ENCODE data around the gene RAB11A. TPM values are rescaled to one million over a fixed set of nuclear protein-coding genes. Genes with fewer than 3 reads are reported as not detected.

The RAB11A gene
- polyA plus RNA-seq, 2 of the 4 experiments (the other 2 are of a cell fraction), result 316 to 551 TPM

- no peak overlapping the region for H3K4me2 ChIP-seq
- ATAC-seq (no peak), DNase-seq (ENCODE audit: low read depth in 1 of 2, low spot score in 1 of 2) (no peak), FAIRE-seq (no peak)
- 21% methylated on average over 4 of the region's 4 CpGs for WGBS (ENCODE audit: missing lambda C conversion rate)
- POLR2A ChIA-PET, result no interaction called here
- no peak overlapping the region for H3K27ac ChIP-seq
- H3K9me3 ChIP-seq, result no peaks in the 10 kb centered on the region
- TF ChIP-seq, protein P1, sequence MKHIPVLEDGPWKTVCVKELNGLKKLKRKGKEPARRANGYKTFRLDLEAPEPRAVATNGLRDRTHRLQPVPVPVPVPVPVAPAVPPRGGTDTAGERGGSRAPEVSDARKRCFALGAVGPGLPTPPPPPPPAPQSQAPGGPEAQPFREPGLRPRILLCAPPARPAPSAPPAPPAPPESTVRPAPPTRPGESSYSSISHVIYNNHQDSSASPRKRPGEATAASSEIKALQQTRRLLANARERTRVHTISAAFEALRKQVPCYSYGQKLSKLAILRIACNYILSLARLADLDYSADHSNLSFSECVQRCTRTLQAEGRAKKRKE (CRISPR knock-in tag; IDR thresholded peaks at IDR 0.05; ENCODE audit: low read depth), result no peak
- TF ChIP-seq ZSCAN20 (CRISPR knock-in tag; IDR thresholded peaks at IDR 0.05), result no peak
- TF ChIP-seq FOSL2 (IDR thresholded peaks at IDR 0.05), result no peak
- no peak for TF ChIP-seq FOSL2 (CRISPR knock-in tag; IDR thresholded peaks at IDR 0.05)
- TF ChIP-seq RARB (CRISPR knock-in tag; IDR thresholded peaks at IDR 0.05), result no peak
- no peak for TF ChIP-seq FOSB (CRISPR knock-in tag; IDR thresholded peaks at IDR 0.05)
- no peak for TF ChIP-seq HOXA7 (CRISPR knock-in tag; IDR thresholded peaks at IDR 0.05)
- no peak for TF ChIP-seq HEYL (CRISPR knock-in tag; IDR thresholded peaks at IDR 0.05)
- no peak for TF ChIP-seq EHMT2 (IDR thresholded peaks at IDR 0.05; ENCODE audit: low read depth)
- TF ChIP-seq MAFK (IDR thresholded peaks at IDR 0.05; ENCODE audit: partially characterized antibody), result no peak
- TF ChIP-seq NPAS2 (CRISPR knock-in tag; IDR thresholded peaks at IDR 0.05; ENCODE audit: borderline replicate concordance), result no peak
- no peak for TF ChIP-seq ZNF302 (CRISPR knock-in tag; IDR thresholded peaks at IDR 0.05)
- no peak for TF ChIP-seq ZFP36 (IDR thresholded peaks at IDR 0.05; ENCODE audit: borderline replicate concordance, partially characterized antibody)
- H3K4me1 ChIP-seq, result peaks cover 13% of the 10 kb centered on the region
- no peak overlapping the region for H3K4me3 ChIP-seq
- CTCF ChIA-PET, result interaction anchor here (0.8 to 2.4 kb wide), 2 partner anchors 10 to 20 kb away, joined by 3 to 9 read pairs; no protein-coding TSS in a partner anchor
Observed at GRCh38 chr15:65839985-65840384, 29.3 kb upstream of the RAB11A start.

DNA sequence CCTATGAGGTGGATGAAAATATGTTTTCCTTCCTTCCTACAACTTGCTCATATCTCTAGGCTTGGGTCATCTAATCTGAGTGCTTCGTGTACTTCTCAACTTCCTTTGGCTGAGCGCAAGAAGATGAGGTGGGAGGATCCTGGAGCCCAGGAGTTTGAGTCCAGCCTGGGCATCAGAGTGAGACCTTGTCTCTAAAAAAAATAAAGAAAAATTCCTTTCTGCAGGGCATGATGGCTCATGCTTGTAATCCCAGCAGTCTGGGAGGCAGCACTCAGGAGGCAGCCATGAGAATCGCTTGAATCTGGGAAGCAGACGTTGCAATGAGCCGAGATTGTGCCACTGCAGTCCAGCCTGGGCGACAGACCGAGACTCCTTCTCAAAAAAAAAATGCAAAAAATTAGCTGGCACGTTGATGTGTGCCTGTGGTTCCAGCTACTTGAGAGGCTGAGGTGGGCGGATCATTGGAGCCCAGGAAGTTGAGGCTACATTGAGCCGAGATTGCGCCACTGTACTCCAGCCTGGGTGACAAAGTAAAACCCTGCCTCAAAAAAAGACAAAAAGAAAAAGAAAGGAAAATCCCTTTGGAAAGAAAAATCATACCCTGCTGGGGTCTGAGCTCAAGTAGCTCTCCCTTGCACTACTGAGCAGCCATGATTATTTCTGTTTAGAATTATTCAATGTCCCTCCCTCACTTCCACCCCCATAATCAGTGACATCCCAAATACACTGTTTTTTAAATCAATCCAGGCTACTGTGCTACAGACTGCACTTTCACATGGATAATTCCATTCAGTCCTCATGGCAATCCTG is 28.0 kb upstream of the RAB11A start:
- no peak for TF ChIP-seq MAFK (IDR thresholded peaks at IDR 0.05; ENCODE audit: partially characterized antibody)
- TF ChIP-seq ZSCAN20 (CRISPR knock-in tag; IDR thresholded peaks at IDR 0.05), result no peak
- TF ChIP-seq JUNB (IDR thresholded peaks at IDR 0.05), result no peak
- no peak for TF ChIP-seq RCOR1 (IDR thresholded peaks at IDR 0.05; ENCODE audit: low read depth, low read length)
- TF ChIP-seq, protein P2, sequence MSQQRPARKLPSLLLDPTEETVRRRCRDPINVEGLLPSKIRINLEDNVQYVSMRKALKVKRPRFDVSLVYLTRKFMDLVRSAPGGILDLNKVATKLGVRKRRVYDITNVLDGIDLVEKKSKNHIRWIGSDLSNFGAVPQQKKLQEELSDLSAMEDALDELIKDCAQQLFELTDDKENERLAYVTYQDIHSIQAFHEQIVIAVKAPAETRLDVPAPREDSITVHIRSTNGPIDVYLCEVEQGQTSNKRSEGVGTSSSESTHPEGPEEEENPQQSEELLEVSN (IDR thresholded peaks at IDR 0.05; ENCODE audit: borderline replicate concordance, low read depth), result no peak
- no peak for TF ChIP-seq CEBPB (IDR thresholded peaks at IDR 0.05)
- 65% methylated on average over 11 of the region's 11 CpGs for WGBS (ENCODE audit: missing lambda C conversion rate)
- DNase-seq (ENCODE audit: low read depth in 1 of 2, low spot score in 1 of 2), result no peak
- CTCF ChIA-PET, result interaction anchor here (0.6 to 3.6 kb wide), 10 partner anchors 9 to 245 kb away, joined by 3 to 30 read pairs (median 7); no protein-coding TSS in a partner anchor
- peak; percentile 45 to 47; a peak in 4 of 6 replicates for ATAC-seq
- POLR2A ChIA-PET, result interaction anchor here (1.1 kb wide), 1 partner anchor 9 kb away, joined by 3 read pairs; no protein-coding TSS in a partner anchor
- Histone ChIP-seq H3K27ac (0 out of 6 replicates have a peak overlapping the region, but pooled peaks of 1 of the 2 experiments have one; percentile 10), H3K9me3 (no peaks in the 10 kb centered on the region), H3K4me3 (no peak overlapping the region), H3K4me2 (no peak overlapping the region), H3K4me1 (peaks cover 13% of the 10 kb centered on the region)
- no peak for FAIRE-seq

GRCh38 chr15:65845826-65846519 is 23.3 kb upstream of the RAB11A start:
- H3K4me3 ChIP-seq, result no peak overlapping the region
- H3K27ac ChIP-seq, result no peak overlapping the region
- peak; percentile 74 for FAIRE-seq
- no peak for ATAC-seq
- no peaks in the 10 kb centered on the region; the same call in 2 of the 3 replicates for H3K4me1 ChIP-seq
- DNase-seq (ENCODE audit: low read depth in 1 of 2, low spot score in 1 of 2), result no peak
- WGBS (ENCODE audit: missing lambda C conversion rate), result 77% methylated on average over 9 of the region's 9 CpGs
- TF ChIP-seq, protein P2 (IDR thresholded peaks at IDR 0.05; ENCODE audit: borderline replicate concordance, low read depth), result no peak
- TF ChIP-seq, protein P3, sequence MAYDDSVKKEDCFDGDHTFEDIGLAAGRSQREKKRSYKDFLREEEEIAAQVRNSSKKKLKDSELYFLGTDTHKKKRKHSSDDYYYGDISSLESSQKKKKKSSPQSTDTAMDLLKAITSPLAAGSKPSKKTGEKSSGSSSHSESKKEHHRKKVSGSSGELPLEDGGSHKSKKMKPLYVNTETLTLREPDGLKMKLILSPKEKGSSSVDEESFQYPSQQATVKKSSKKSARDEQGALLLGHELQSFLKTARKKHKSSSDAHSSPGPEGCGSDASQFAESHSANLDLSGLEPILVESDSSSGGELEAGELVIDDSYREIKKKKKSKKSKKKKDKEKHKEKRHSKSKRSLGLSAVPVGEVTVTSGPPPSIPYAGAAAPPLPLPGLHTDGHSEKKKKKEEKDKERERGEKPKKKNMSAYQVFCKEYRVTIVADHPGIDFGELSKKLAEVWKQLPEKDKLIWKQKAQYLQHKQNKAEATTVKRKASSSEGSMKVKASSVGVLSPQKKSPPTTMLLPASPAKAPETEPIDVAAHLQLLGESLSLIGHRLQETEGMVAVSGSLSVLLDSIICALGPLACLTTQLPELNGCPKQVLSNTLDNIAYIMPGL (CRISPR knock-in tag; IDR thresholded peaks at IDR 0.05; ENCODE audit: borderline replicate concordance), result no peak
- peak; percentile 28 for TF ChIP-seq MAFK (IDR thresholded peaks at IDR 0.05; ENCODE audit: partially characterized antibody)
- no peak overlapping the region for H3K4me2 ChIP-seq
- no peaks in the 10 kb centered on the region for H3K9me3 ChIP-seq
- ChIA-PET CTCF (interaction anchor here (0.9 to 3.2 kb wide), 8 partner anchors 9 to 207 kb away, joined by 3 to 33 read pairs (median 6); no protein-coding TSS in a partner anchor), POLR2A (interaction anchor here (0.9 kb wide), 2 partner anchors 14 to 235 kb away, joined by 3 read pairs; partner anchors contain the start of gene INTS14)

All from A549 (cell line).